Measurements from ENCODE around the gene COMT. TPM values are rescaled to one million over a fixed set of nuclear protein-coding genes. Genes with fewer than 3 reads are reported as not detected.

The COMT gene
- total and polyA plus RNA-seq, 2 of the 4 experiments (the other 2 are of a cell fraction), result 202 to 347 TPM

DNA sequence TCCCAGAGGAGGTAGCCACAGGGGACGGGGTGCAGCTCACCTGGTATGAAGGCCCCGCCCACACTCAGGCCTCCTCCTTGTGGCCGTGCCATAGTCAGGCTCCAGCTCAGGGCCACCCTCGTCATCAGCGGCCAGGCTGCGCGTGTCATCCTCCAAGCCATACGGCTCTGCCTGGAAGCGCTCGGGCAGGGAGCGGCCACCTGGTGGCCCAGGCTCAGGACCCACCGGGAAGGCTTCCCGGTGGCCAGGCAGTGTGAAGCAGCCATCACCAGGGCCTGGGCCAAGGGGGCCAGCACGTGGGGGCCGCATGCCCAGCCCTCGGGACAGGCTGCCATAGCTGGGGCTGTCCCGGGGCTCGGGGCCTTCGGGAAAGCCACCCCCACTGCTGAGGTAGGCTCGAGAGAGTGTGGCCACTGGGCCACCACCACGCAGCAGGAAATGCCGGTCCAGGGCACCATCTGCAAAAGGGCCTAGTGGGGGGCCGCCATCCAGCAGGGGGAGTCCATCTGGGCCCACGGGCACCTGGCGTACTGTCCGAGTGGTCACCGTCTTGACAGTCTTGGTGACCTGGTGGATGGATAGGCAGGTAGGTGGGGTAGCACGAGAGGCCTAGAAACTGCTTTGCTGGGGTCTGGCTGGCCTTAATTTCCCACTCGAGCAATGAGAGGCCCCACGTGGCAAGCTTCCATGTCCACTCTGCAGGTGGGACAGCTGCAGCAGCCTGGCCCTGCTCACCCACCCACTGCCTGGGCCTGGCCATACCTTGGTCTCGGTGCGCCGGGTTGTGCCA is 39.8 kb downstream of the COMT start:
- Histone ChIP-seq H3K9me1 (ENCODE audit: insufficient read depth, low read length) (peaks cover 17% of the 10 kb centered on the region), H2BK120ac (ENCODE audit: low read depth, low read length) (no peak overlapping the region), H4K20me1 (ENCODE audit: insufficient read depth, low read length) (peaks cover 15% of the 10 kb centered on the region; the same call in 1 of the 2 replicates), H3K4me3 (ENCODE audit: insufficient read depth, low read depth, low read length) (no peak overlapping the region), H3K23ac (ENCODE audit: low read depth, low read length) (no peak overlapping the region), H3K27ac (ENCODE audit: insufficient read depth, low read length) (no peak overlapping the region), H3K9me3 (ENCODE audit: control insufficient read depth, insufficient read depth, low read length) (no peaks in the 10 kb centered on the region), H3K4me2 (ENCODE audit: low read depth, low read length) (no peak overlapping the region), H3K79me1 (ENCODE audit: low read depth in 1 of 2, low read length in 2 of 2) (peaks cover 4 to 35% of the 10 kb centered on the region in 2 experiments; a peak in 3 of 4 replicates), H3K4ac (ENCODE audit: low read depth, low read length) (no peak overlapping the region), H3K27me3 (ENCODE audit: control insufficient read depth, insufficient read depth, low read length) (no peaks in the 10 kb centered on the region), H2BK20ac (ENCODE audit: low read depth, low read length) (no peak overlapping the region), H3K18ac (ENCODE audit: low read depth, low read length) (no peak overlapping the region), H3K36me3 (ENCODE audit: control insufficient read depth, insufficient read depth, low read length) (peaks cover 12% of the 10 kb centered on the region), H2BK5ac (ENCODE audit: low read depth, low read length, poor library complexity, severe bottlenecking) (no peak overlapping the region), H2AFZ (replicated peaks; ENCODE audit: low read length, poor library complexity) (no peak overlapping the region), H4K91ac (ENCODE audit: insufficient read depth, low read depth, low read length) (no peak overlapping the region), H2AK5ac (ENCODE audit: low read depth, low read length) (no peak overlapping the region), H2BK15ac (ENCODE audit: low read depth, low read length) (no peak overlapping the region), H3K56ac (ENCODE audit: extremely low read depth, insufficient read depth, low read length) (no peak overlapping the region), H4K8ac (ENCODE audit: low read depth in 2 of 2, low read length in 2 of 2) (no peak overlapping the region), H4K5ac (ENCODE audit: low read depth, low read length) (no peak overlapping the region), H3K9ac (ENCODE audit: low read depth, low read length) (no peak overlapping the region), H3K14ac (replicated peaks; ENCODE audit: low read depth, low read length) (no peak overlapping the region), H3K4me1 (ENCODE audit: control insufficient read depth, insufficient read depth, low read length) (peaks cover 13% of the 10 kb centered on the region), H2AK9ac (replicated peaks; ENCODE audit: low read depth, low read length, poor library complexity) (no peak overlapping the region)
- DNase-seq, result no peak
- in situ Hi-C loops (cut with MboI; ENCODE audit: low sequenced_read_pairs) (no loop called here), dilution Hi-C loops (cut with HindIII; ENCODE audit: low sequenced_read_pairs, unreplicated experiment) (no loop called here), intact Hi-C loops (cut with micrococcal nuclease) (no loop called here)
- ATAC-seq (ENCODE audit: low read depth), result no peak
- POLR2A ChIA-PET (ENCODE audit: unreplicated experiment), result no interaction called here
- WGBS, 2 experiments (ENCODE audit: extremely low coverage in 2 of 2, insufficient read length in 1 of 2), result 93% methylated on average over 22 of the region's 33 CpGs; no CpG with 5 or more reads in 1 of the 2 experiments
- no TSS peak for BruUV-seq (replicated peaks)
- no peak for TF ChIP-seq MAZ (IDR thresholded peaks at IDR 0.05; ENCODE audit: borderline replicate concordance, low read depth, low read length)
- no peak for TF ChIP-seq CEBPB (IDR thresholded peaks at IDR 0.05; ENCODE audit: low read depth, low read length)
- no peak for TF ChIP-seq CHD1 (IDR thresholded peaks at IDR 0.05; ENCODE audit: low read depth, low read length)
- TF ChIP-seq NFE2L2 (IDR thresholded peaks at IDR 0.05; ENCODE audit: low read depth, low read length), result no peak
- no peak for TF ChIP-seq RCOR1 (IDR thresholded peaks at IDR 0.05; ENCODE audit: insufficient replicate concordance, low read length)
- no peak for TF ChIP-seq SMC3 (IDR thresholded peaks at IDR 0.05; ENCODE audit: low read depth, low read length)
- no peak for TF ChIP-seq USF2 (IDR thresholded peaks at IDR 0.05; ENCODE audit: low read depth, low read length)
- CTCF ChIA-PET, result no interaction called here
